Measurements from ENCODE around the gene PIP4K2C. TPM values are rescaled to one million over a fixed set of nuclear protein-coding genes. Genes with fewer than 3 reads are reported as not detected.

Gene PIP4K2C
- total RNA-seq, 2 donors from 2014 or later, result 37.4 to 51.1 TPM

- WGBS, result 89% methylated on average over 8 of the region's 8 CpGs
- Histone ChIP-seq H3K9me3 (no peaks in the 10 kb centered on the region), H3K27ac (no peak overlapping the region), H3K4me3 (no peak overlapping the region), H3K27me3 (replicated peaks; ENCODE audit: insufficient read depth) (no peaks in the 10 kb centered on the region), H3K36me3 (no peaks in the 10 kb centered on the region), H3K4me1 (replicated peaks) (no peaks in the 10 kb centered on the region)
- intact Hi-C loops (cut with DNase I), result no loop called here
- no peak for DNase-seq (ENCODE audit: low spot score)
- TF ChIP-seq, protein P1, sequence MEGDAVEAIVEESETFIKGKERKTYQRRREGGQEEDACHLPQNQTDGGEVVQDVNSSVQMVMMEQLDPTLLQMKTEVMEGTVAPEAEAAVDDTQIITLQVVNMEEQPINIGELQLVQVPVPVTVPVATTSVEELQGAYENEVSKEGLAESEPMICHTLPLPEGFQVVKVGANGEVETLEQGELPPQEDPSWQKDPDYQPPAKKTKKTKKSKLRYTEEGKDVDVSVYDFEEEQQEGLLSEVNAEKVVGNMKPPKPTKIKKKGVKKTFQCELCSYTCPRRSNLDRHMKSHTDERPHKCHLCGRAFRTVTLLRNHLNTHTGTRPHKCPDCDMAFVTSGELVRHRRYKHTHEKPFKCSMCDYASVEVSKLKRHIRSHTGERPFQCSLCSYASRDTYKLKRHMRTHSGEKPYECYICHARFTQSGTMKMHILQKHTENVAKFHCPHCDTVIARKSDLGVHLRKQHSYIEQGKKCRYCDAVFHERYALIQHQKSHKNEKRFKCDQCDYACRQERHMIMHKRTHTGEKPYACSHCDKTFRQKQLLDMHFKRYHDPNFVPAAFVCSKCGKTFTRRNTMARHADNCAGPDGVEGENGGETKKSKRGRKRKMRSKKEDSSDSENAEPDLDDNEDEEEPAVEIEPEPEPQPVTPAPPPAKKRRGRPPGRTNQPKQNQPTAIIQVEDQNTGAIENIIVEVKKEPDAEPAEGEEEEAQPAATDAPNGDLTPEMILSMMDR (IDR thresholded peaks at IDR 0.05), result no peak
Measured at GRCh38 chr12:57579677-57580465, 11.1 kb upstream of the PIP4K2C start.

- intact Hi-C loops (cut with DNase I), result no loop called here
- H3K36me3 ChIP-seq, result no peaks in the 10 kb centered on the region
- no peak for DNase-seq (ENCODE audit: low spot score)
- H3K27ac ChIP-seq, result no peak overlapping the region
- no peak overlapping the region for H3K4me3 ChIP-seq
- no peaks in the 10 kb centered on the region for H3K9me3 ChIP-seq
- no peak for TF ChIP-seq POLR2A (IDR thresholded peaks at IDR 0.05)
- TF ChIP-seq POLR2AphosphoS5 (IDR thresholded peaks at IDR 0.05), result no peak
- TF ChIP-seq, protein P1 (IDR thresholded peaks at IDR 0.05), result no peak
- no peaks in the 10 kb centered on the region for H3K4me1 ChIP-seq (replicated peaks)
- 77% methylated on average over 4 of the region's 4 CpGs for WGBS
- H3K27me3 ChIP-seq (replicated peaks; ENCODE audit: insufficient read depth), result no peaks in the 10 kb centered on the region
Measured at GRCh38 chr12:57580466-57580795, 10.6 kb upstream of the PIP4K2C start.

DNA sequence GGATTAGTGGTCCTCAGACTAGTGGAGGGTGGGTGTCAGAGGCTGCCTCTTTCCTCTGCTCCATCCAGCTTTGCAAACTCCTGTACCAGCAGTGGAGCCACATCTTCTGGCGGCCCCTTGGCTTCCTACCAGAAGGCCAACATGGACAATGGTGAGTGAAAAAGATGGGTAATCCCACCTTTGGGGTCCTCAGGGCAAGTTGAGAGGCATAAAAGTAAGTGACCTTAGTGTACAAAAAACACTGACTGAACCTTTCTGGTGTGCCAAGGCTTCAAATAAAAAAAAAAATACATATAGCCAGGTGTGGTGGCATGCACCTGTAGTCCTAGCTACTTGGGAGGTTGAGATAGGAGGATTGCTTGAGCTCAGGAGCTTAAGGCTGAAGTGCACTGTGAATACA lies 9.2 kb upstream of the PIP4K2C start:
- Histone ChIP-seq H3K4me3 (no peak overlapping the region), H3K27ac (no peak overlapping the region), H3K9me3 (no peaks in the 10 kb centered on the region), H3K4me1 (replicated peaks) (no peaks in the 10 kb centered on the region), H3K36me3 (no peaks in the 10 kb centered on the region), H3K27me3 (replicated peaks; ENCODE audit: insufficient read depth) (no peaks in the 10 kb centered on the region)
- 92% methylated on average over 1 of the region's 1 CpG for WGBS
- no peak for DNase-seq (ENCODE audit: low spot score)
- TF ChIP-seq POLR2AphosphoS5 (IDR thresholded peaks at IDR 0.05), result no peak
- TF ChIP-seq POLR2A (IDR thresholded peaks at IDR 0.05), result no peak
- TF ChIP-seq, protein P1 (IDR thresholded peaks at IDR 0.05), result no peak
- intact Hi-C loops (cut with DNase I), result no loop called here

GRCh38 chr12:57582440-57582839 lies 8.6 kb upstream of the PIP4K2C start:
- Histone ChIP-seq H3K4me3 (no peak overlapping the region), H3K27ac (no peak overlapping the region), H3K4me1 (replicated peaks) (no peaks in the 10 kb centered on the region), H3K27me3 (replicated peaks; ENCODE audit: insufficient read depth) (no peaks in the 10 kb centered on the region), H3K36me3 (no peaks in the 10 kb centered on the region), H3K9me3 (no peaks in the 10 kb centered on the region)
- DNase-seq (ENCODE audit: low spot score), result no peak
- intact Hi-C loops (cut with DNase I), result no loop called here
- WGBS, result 100% methylated on average over 1 of the region's 1 CpG
- TF ChIP-seq, protein P1 (IDR thresholded peaks at IDR 0.05), result no peak
- TF ChIP-seq POLR2A (IDR thresholded peaks at IDR 0.05) (no peak), POLR2AphosphoS5 (IDR thresholded peaks at IDR 0.05) (no peak)

All from prostate gland (tissue), 2 donors.